GM12801 (cell line): ENCODE measurements around the gene PCDH12.

Source experiments
- TF ChIP-seq, protein P1 (sequence below): IDR thresholded peaks from one replicate; pipeline ENCODE4 v1.5.1; 2011; ENCODE audit warnings: control low read depth; ENCODE audit not compliant: insufficient read length; ENCODE audit errors: extremely low read depth

The PCDH12 gene

DNA sequence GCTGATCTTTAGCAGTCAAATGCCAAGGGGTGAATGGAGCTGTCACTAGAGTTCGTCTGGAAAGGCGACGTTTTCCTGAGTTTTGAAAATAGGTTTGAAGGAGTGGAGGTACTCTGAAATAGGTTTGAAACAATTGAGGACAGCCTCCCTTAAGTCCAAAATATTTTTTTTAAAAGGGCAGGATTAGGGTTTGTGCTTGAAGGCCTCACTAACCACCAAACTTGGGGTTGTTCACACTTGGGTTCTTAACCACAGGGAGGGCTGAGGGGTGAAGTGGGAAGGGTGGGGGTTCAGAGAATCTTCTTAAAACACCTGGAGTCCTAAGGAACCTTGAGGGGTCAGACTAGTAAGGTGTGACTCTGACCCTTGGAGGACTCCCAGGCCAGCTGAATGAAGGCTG lies 3.5 kb upstream of the PCDH12 start:
- TF ChIP-seq, protein P1, sequence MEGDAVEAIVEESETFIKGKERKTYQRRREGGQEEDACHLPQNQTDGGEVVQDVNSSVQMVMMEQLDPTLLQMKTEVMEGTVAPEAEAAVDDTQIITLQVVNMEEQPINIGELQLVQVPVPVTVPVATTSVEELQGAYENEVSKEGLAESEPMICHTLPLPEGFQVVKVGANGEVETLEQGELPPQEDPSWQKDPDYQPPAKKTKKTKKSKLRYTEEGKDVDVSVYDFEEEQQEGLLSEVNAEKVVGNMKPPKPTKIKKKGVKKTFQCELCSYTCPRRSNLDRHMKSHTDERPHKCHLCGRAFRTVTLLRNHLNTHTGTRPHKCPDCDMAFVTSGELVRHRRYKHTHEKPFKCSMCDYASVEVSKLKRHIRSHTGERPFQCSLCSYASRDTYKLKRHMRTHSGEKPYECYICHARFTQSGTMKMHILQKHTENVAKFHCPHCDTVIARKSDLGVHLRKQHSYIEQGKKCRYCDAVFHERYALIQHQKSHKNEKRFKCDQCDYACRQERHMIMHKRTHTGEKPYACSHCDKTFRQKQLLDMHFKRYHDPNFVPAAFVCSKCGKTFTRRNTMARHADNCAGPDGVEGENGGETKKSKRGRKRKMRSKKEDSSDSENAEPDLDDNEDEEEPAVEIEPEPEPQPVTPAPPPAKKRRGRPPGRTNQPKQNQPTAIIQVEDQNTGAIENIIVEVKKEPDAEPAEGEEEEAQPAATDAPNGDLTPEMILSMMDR: no peak

DNA sequence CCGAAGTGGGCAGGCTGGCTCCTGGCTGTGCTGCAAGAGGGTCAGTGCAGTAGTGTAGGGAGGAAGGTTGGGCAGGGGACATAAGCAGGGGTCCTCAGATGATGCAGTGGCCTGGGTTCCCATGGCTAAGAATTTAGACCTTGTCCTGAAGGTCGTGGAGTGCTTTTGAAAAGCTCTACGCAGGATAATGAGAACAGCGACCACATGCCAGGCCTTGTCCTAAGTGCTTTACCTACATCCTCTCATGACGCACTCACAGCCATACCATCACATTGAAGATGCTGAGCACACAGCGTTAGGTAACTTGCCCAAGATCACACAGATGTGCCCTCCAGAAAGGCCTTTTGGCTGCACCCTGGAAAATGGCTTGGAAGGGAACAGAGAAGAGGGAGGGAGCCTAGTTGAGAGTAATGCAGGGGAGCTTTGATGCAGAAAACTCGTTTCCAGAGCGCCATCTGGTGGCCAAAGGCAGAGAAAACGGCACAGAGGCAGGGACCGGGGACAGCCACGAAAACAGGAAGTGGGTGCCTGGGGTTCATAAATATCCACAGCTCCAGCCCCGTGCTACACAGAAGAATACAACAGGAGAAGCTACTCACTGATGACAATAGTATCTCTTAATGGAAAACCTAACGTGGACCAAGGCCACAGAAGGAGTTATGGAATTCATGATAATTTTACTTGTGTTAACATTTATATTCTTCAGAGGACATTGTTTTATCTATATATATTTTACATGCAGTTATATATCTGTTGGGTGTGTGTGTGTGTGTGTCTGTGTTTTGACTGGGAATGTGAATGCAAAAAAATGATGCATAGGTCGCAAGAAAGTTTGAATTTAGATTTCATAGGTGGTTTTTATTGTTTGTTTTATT lies 2.7 kb upstream of the PCDH12 start:
- TF ChIP-seq, protein P1: peak; percentile 79

DNA sequence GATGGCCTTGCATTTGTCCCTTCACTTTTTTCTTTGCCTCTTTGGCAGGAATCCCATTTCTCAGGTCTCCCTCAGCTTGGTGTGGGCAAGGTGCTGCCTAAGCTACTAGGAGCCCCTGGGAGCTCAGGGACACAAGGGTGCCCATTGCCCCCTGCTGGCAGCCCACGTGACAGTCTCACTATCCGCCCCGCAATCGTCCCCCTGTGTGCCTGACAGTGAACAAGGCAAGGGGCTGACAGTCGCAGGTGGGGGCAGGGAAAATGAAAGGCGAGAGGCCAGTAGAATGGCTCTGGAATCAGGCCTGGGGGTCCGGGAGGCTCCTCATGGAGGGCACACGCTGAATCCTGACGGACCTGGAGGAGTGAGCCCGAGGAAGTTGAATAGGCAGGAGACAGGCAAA lies 2.0 kb upstream of the PCDH12 start:
- TF ChIP-seq, protein P1: no peak

DNA sequence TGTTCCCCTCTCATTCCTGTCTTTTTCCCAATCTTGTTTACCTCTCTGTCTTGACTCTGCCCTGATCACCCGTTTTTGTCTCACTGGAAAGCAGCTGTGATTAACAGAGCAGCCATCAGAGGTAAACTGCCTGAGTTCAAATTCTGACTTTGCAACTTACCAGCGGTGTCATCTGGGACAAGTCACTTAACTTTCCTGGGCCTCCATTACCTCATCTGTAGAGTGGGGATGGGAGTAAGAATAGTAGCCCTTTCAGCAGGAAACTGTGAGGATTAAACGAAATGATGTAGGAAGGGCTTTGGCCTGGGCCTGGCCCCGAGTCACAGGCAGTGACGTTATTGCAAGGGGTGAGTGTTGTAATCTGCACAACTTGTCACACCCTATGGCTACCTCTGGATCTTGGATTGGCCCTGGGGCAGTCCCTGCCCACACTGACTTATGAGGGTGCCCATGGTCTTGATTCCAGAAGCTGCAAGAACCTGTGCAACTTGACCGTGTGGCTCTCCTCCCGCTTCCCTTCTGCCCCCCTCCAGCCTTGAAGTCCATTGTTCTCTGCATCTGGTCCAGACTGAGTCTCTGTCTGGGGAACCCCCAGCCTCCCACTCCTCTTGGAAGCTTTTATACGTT lies 657 bp upstream of the PCDH12 start:
- TF ChIP-seq, protein P1: no peak

DNA sequence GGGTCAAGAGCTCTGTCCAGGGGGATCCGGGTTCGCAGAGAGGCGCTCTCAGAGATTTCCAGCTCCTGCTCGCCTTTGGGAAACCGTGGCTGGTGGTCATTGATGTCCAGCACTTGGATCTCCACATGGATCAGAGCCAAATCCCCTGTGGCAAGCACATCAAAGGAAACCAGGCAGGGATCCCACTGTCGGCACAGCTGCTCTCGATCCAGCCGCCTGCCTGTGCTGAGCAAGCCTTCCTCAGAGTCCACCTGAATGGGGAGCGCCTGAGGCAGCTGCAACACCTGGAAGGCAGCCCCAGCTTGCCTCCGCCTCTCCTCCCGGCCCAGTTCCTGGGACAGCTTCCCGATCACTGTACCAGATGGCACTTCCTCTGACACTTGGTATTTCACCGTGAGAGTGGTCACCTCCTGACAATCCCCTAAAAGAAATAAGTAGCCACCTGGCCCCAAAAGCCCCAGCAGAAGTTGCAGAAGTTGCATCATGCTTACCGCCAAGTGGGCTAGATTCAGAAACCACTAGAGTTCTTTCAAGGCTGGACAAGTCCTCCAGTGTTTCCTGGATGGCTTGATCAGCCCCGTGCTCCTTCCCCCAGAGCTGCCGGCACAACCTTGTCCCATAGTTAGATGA lies 520 bp downstream of the PCDH12 start:
- TF ChIP-seq, protein P1: no peak

DNA sequence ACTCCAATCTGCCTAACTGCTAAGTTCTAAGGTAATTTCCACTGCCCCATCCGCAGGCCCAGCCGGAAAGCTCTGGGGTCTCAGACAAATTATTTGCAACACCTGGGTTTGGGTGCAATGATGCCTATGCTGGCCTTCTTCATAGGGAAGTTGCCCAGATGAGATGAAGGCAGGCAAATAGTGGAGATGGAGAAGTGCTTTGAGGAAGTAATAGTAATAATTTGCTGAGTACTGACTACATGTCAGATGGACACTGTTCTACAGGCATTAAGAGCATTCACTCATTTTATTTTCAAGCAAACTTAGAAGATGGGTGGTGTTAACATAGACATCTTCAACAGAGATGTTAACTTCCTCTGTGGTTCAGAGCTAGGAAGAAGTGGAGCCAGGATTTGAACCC lies 3.8 kb downstream of the PCDH12 start:
- TF ChIP-seq, protein P1: no peak

DNA sequence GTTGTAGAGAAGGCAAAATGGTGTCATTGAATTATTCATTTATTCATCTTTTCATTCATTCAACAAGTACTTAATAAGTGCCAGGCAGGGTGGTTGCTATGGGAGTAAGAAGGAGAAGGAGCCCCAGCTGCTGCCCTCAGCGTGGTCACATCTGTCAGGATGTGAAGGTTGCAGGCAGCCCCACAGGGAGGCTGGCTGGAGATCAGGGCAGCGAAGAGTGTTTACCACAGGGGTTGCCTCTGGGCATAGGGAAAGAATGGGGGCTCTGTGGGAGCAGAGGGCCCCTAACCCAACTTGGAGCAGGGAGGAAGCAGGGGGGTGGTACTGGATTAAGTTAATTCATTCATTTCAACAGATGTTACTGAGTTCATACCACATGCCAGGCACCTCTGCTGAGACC lies 6.0 kb downstream of the PCDH12 start:
- TF ChIP-seq, protein P1: no peak
